Epithelial cell of esophagus (primary cell): ENCODE measurements around the gene PARP8.
"Not testable (repeated sequence)": the region's sequence is repeated elsewhere in the genome, so short reads cannot be mapped to it uniquely, and the experiment has no call there.

Source experiments
- DNase-seq: peaks from one replicate; pipeline ENCODE4 v3.0.0; 2010; ENCODE audit warnings: low read depth
- H3K4me3 ChIP-seq: 2 replicates; pipeline ENCODE4 v1.5.1; 2011; ENCODE audit warnings: mild to moderate bottlenecking, low read length, control low read depth
- TF ChIP-seq, protein P1 (sequence below): IDR thresholded peaks from 2 replicates; pipeline ENCODE4 v1.5.1; 2011; ENCODE audit warnings: low read depth, mild to moderate bottlenecking, low read length, control low read depth, inconsistent platforms; ENCODE audit not compliant: insufficient read depth; ENCODE audit errors: missing control alignments

PARP8 gene

DNA sequence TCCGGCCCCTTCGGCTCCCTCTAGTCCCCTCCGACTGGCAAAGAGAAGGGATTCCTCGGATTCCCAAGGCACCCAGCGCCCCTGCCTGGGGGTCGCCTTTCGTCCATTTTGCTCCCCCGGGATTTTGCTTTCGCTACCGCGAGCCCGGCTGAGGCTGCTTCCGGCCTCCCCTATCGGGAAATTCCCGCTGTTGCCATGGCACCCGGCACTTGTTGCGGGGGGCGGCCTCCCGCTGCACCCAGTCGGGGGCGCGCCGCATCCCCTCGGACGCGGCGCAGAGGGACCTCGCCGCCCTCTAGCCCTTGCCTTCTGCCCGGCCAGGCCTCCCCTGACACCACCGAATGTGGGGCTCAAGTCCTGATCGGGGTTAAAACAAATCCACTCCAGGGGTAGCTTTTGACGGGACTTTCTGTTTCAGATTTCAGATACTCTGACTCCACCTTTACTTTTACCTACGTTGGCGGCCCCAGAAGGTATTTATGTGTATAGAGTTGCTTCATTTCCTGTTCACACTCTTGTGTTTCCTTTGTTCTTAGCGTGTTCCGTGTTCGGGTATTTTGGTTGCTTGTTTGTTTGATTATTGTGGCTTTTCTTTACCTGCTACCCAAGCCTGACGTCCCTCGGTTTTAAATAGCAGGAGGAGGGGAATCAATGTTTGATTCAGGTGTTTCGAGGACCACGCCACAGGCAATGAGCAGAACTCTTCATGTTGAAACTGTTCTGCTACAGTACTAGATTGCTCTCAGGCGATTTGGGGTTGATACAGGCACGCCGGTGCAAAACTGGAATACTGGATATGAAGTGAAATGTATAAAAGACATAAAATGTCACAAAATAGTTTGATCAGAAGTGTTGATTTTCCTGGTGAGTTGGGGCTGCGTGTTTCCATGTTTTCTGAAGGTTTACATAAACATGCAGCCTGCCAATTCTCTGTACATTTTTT is 1.5 kb downstream of the PARP8 start:
- TF ChIP-seq, protein P1, sequence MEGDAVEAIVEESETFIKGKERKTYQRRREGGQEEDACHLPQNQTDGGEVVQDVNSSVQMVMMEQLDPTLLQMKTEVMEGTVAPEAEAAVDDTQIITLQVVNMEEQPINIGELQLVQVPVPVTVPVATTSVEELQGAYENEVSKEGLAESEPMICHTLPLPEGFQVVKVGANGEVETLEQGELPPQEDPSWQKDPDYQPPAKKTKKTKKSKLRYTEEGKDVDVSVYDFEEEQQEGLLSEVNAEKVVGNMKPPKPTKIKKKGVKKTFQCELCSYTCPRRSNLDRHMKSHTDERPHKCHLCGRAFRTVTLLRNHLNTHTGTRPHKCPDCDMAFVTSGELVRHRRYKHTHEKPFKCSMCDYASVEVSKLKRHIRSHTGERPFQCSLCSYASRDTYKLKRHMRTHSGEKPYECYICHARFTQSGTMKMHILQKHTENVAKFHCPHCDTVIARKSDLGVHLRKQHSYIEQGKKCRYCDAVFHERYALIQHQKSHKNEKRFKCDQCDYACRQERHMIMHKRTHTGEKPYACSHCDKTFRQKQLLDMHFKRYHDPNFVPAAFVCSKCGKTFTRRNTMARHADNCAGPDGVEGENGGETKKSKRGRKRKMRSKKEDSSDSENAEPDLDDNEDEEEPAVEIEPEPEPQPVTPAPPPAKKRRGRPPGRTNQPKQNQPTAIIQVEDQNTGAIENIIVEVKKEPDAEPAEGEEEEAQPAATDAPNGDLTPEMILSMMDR = no peak
- peak overlapping the region; percentile 85 for H3K4me3 ChIP-seq
- DNase-seq = peak; percentile 68

DNA sequence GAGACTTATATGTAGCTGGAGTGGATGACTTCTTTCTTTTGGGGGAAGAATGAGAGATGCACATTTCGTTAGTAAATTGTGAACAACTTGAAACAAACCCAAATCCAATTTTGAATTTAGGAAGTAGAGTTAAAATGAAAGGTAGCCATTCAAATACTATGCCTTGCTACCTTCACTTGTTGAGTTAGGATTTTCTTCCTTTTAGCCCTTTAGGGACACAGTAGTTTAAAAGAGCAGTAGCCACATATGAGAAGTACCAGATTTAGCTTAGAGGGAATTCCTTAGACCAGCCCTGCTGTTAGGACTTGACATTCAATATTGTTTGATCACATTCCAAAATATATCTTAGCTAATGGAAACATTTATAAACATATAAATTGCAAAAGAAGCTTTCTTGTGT is 2.2 kb downstream of the PARP8 start:
- H3K4me3 ChIP-seq = peak overlapping the region; percentile 85

DNA sequence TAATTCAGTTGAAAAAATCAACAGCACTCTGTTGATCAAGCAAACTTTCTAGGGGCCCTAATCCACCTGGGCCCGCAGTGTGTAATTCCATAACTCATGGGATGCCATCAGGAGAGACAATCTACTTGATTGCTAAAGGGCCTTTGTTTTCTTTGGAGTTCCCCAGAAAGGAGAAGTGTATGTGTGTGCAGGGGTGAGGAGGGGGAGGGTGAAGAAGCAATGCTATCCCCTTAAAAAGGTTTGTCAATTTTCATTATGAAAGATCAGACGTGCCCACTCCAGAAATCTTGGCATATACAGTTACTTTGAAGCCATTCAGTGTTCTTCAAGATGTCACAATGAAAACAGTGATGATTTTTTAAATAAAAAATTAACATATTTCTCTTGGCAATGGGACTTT is 6.2 kb downstream of the PARP8 start:
- H3K4me3 ChIP-seq = no peak overlapping the region
- DNase-seq = no peak
- TF ChIP-seq, protein P1 = no peak

More for the DNA sequence above, 2.2 kb downstream of the PARP8 start:
- not testable (repeated sequence) for DNase-seq

DNA sequence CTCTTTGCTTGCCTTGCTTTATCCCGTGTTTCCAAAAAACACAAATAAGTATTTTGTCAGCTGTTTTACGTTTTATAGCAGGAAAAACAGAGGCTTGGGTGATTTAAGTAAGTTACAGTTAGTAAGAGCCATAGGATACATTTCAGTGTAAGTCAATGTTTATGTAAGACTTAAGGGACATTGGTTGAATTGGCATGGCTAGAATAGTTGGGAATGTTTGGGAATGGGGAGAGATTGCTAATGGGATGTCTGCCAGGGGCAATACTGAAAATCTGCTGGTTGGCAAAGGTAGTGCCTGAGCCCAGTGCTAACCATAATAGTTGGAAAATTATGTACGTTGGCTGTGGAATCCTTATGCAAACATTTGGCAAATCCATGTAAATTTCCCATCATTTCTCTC is 7.0 kb downstream of the PARP8 start:
- H3K4me3 ChIP-seq, DNase-seq: not testable (repeated sequence)

DNA sequence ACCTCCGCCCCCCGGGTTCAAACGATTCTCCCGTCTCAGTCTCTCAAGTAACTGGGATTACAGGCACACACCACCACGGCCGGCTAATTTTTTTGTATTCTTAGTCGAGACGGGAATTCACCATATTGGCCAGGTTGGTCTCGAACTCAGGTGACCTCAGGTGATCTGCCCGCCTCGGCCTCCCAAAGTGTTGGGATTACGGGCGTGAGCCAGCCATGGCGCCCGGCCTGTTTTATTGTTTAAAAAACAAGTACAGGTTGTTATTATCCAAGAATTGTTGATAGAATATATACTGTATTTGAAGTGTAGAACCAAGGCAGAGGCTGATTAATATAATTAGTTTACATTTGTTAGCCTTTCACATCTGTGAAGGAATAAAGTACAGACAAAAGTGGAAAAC is 8.9 kb downstream of the PARP8 start:
- no peak for DNase-seq
- H3K4me3 ChIP-seq = no peak overlapping the region
- TF ChIP-seq, protein P1 = no peak

DNA sequence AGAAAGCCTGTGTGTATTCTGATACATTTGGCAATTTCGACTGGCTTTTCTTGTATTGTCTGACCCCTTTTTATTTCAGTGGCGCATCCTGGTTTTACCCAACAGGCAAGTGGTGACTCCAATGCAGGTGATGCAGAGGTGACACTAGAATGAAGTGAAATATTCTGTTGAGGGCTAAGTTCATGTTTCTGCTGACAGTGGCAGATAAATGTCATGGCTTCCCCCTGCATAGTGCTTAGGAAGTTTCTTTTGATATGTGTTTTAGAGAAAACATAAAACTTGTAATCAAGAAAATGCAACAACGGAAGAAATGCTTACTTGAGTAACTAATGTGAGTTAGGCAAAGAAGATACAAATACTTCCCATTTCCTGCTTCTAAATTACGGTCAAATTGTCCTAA is 13.1 kb downstream of the PARP8 start:
- DNase-seq, H3K4me3 ChIP-seq: not testable (repeated sequence)

DNA sequence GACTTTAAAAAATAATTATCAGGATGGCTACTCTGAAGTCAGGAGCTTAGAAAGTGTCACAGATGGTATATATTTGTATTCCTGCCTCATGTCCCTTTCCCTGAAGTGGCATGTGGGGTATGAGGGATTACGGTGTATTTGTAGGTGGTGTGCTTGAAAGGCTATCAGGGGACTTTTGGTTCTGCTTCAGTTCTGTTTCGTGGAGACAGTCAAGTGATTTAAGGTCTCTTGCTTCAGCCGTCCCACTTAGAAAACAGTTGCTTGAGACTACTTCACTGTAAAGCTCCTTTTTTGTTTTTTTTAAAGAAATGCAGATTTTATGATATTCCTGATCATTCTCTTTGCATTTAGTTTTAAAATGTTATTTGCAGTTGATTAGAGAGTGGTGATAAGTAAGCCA is 18.3 kb downstream of the PARP8 start:
- H3K4me3 ChIP-seq = no peak overlapping the region
- no peak for DNase-seq
- TF ChIP-seq, protein P1 = no peak

DNA sequence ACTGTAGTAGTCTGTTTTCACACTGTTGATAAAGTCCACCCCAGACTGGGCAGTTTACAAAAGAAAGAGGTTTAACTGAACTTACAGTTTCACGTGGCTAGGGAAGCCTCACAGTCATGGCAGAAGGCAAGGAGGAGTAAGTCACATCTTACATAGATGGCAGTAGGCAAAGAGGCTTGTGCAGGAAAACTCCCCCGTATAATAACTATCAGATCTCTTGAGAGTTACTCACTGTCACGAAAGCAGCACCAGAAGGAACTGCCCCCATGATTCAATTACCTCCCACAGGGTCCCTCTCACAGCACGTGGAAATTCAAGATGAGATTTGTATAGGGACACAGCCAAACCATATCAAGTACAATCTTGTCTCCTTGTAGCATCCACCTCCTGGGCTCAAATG is 21.1 kb downstream of the PARP8 start:
- no peak for DNase-seq
- no peak overlapping the region for H3K4me3 ChIP-seq
- TF ChIP-seq, protein P1 = no peak
